ENCODE data around the gene SUV39H2. TPM values are rescaled to one million over a fixed set of nuclear protein-coding genes. Genes with fewer than 3 reads are reported as not detected.
"Not testable (repeated sequence)": the region's sequence is repeated elsewhere in the genome, so short reads cannot be mapped to it uniquely, and the experiment has no call there.

The SUV39H2 gene
- total RNA-seq, 2 donors from 2014 or later: 1.9 to 3.0 TPM

GRCh38 chr10:14904316-14904732 is 25.7 kb downstream of the SUV39H2 start:
- no peak for DNase-seq (ENCODE audit: low spot score)
- H3K27me3 ChIP-seq: no peaks in the 10 kb centered on the region
- no peak overlapping the region for H3K4me3 ChIP-seq
- no peaks in the 10 kb centered on the region for H3K4me1 ChIP-seq
- no peaks in the 10 kb centered on the region for H3K9me3 ChIP-seq
- H3K27ac ChIP-seq: no peak overlapping the region
- peak; percentile 47 to 57 for TF ChIP-seq CTCF (IDR thresholded peaks at IDR 0.05)
- peaks cover 15% of the 10 kb centered on the region for H3K36me3 ChIP-seq

- no peaks in the 10 kb centered on the region for H3K9me3 ChIP-seq
- H3K27ac ChIP-seq: no peak overlapping the region
- H3K36me3 ChIP-seq: peaks cover 15% of the 10 kb centered on the region
- no peaks in the 10 kb centered on the region for H3K27me3 ChIP-seq
- no peak for TF ChIP-seq CTCF (IDR thresholded peaks at IDR 0.05)
- H3K4me1 ChIP-seq: no peaks in the 10 kb centered on the region
- H3K4me3 ChIP-seq: no peak overlapping the region
- no peak for DNase-seq (ENCODE audit: low spot score)
Observed at GRCh38 chr10:14904864-14905263, 26.2 kb downstream of the SUV39H2 start.

GRCh38 chr10:14905890-14906289 is 27.2 kb downstream of the SUV39H2 start:
- TF ChIP-seq CTCF (IDR thresholded peaks at IDR 0.05): no peak
- Histone ChIP-seq H3K27me3 (no peaks in the 10 kb centered on the region), H3K9me3 (no peaks in the 10 kb centered on the region), H3K27ac (no peak overlapping the region), H3K4me3 (no peak overlapping the region), H3K36me3 (peaks cover 25% of the 10 kb centered on the region), H3K4me1 (no peaks in the 10 kb centered on the region)
- DNase-seq (ENCODE audit: low spot score): no peak

GRCh38 chr10:14906765-14907164 is 28.1 kb downstream of the SUV39H2 start:
- no peak for DNase-seq (ENCODE audit: low spot score)
- no peak for TF ChIP-seq CTCF (IDR thresholded peaks at IDR 0.05)
- Histone ChIP-seq H3K27ac (no peak overlapping the region), H3K9me3 (no peaks in the 10 kb centered on the region), H3K36me3 (peaks cover 28% of the 10 kb centered on the region), H3K27me3 (no peaks in the 10 kb centered on the region), H3K4me1 (no peaks in the 10 kb centered on the region), H3K4me3 (no peak overlapping the region)

- H3K36me3 ChIP-seq: peaks cover 28% of the 10 kb centered on the region
- H3K27ac ChIP-seq; H3K4me1 ChIP-seq; H3K27me3 ChIP-seq; H3K4me3 ChIP-seq; H3K9me3 ChIP-seq; DNase-seq (ENCODE audit: low spot score): not testable (repeated sequence)
Observed at GRCh38 chr10:14907591-14907990, 28.9 kb downstream of the SUV39H2 start.

- no peak for DNase-seq (ENCODE audit: low spot score)
- Histone ChIP-seq H3K4me1 (no peaks in the 10 kb centered on the region), H3K9me3 (no peaks in the 10 kb centered on the region), H3K36me3 (peaks cover 28% of the 10 kb centered on the region), H3K27me3 (no peaks in the 10 kb centered on the region), H3K27ac (no peak overlapping the region), H3K4me3 (no peak overlapping the region)
- no peak for TF ChIP-seq CTCF (IDR thresholded peaks at IDR 0.05)
Observed at GRCh38 chr10:14909101-14909500, 30.4 kb downstream of the SUV39H2 start.

Data from right atrium auricular region (tissue), 2 donors.